Cardiac muscle cell (in vitro differentiated cells and primary cell): ENCODE results near the gene SRD5A1. TPM values are rescaled to one million over a fixed set of nuclear protein-coding genes. Genes with fewer than 3 reads are reported as not detected.

Experiments used
- DNase-seq, 2 donors: peaks; one replicate each; pipeline versions ENCODE4 v3.0.0 to v3.0.0-alpha.2; 2010 to 2017; ENCODE audit warnings: low read depth in 1 of 2, low spot score in 1 of 2
- H3K27ac ChIP-seq: fragments of 200-600 bp; sonication (generic); 2 replicates; pipeline ENCODE4 v1.5.1; 2016
- H3K27me3 ChIP-seq: fragments of 200-600 bp; sonication (generic); 2 replicates; pipeline ENCODE4 v1.6.0; 2016; ENCODE audit warnings: control low read depth
- H3K36me3 ChIP-seq: fragments of 200-600 bp; sonication (generic); 2 replicates; pipeline ENCODE4 v1.5.1; 2016; ENCODE audit warnings: control low read depth
- H3K4me1 ChIP-seq: fragments of 200-600 bp; sonication (generic); 2 replicates; pipeline ENCODE4 v1.8.1; 2017; ENCODE audit warnings: low read depth, mild to moderate bottlenecking, mixed run types
- H3K4me3 ChIP-seq: fragments of 200-600 bp; sonication (generic); 2 replicates; pipeline ENCODE4 v1.5.1; 2016; ENCODE audit warnings: mild to moderate bottlenecking
- H3K9me3 ChIP-seq: fragments of 200-600 bp; sonication (generic); 2 replicates; pipeline ENCODE4 v1.5.1; 2017; ENCODE audit warnings: low read depth, mild to moderate bottlenecking, control low read depth
- CTCF ChIP-seq: IDR thresholded peaks from 2 replicates; pipeline ENCODE4 v1.5.1; 2012; ENCODE audit warnings: low read depth, mild to moderate bottlenecking, low read length
- polyA plus RNA-seq: library from polyadenylated mRNA; unstranded; fragments of >200 nt; fragmentation: Nextera tagmentation; extraction: Ambion mirVana; gene quantifications from 2 replicates; pipeline ENCODE4 v1.2.1, GENCODE V29; 2016
- total RNA-seq: library from RNA; depleted of rRNA; stranded (reverse); fragments of >200 nt; gene quantifications from 2 replicates; pipeline ENCODE4 v1.2.3, GENCODE V29; 2016

Gene SRD5A1
- total and polyA plus RNA-seq, 2 experiments from 2014 or later: 20.1 to 29.9 TPM

- no peak for DNase-seq
- TF ChIP-seq CTCF: no peak
- no peaks in the 10 kb centered on the region for H3K27me3 ChIP-seq
- no peak overlapping the region for H3K4me3 ChIP-seq
- no peaks in the 10 kb centered on the region for H3K9me3 ChIP-seq
- H3K27ac ChIP-seq: no peak overlapping the region
- no peaks in the 10 kb centered on the region for H3K4me1 ChIP-seq
- H3K36me3 ChIP-seq: no peaks in the 10 kb centered on the region
Observed at GRCh38 chr5:6675784-6676491, 42.7 kb downstream of the SRD5A1 start.

GRCh38 chr5:6676702-6677101 is 43.5 kb downstream of the SRD5A1 start:
- Histone ChIP-seq H3K36me3 (no peaks in the 10 kb centered on the region), H3K4me1 (no peaks in the 10 kb centered on the region), H3K9me3 (no peaks in the 10 kb centered on the region), H3K27ac (no peak overlapping the region), H3K27me3 (no peaks in the 10 kb centered on the region), H3K4me3 (no peak overlapping the region)
- no peak for DNase-seq
- no peak for TF ChIP-seq CTCF

GRCh38 chr5:6678385-6678784 is 45.1 kb downstream of the SRD5A1 start:
- Histone ChIP-seq H3K9me3 (no peaks in the 10 kb centered on the region), H3K27me3 (no peaks in the 10 kb centered on the region), H3K27ac (no peak overlapping the region), H3K36me3 (no peaks in the 10 kb centered on the region), H3K4me1 (no peaks in the 10 kb centered on the region), H3K4me3 (no peak overlapping the region)
- no peak for TF ChIP-seq CTCF
- no peak for DNase-seq

- Histone ChIP-seq H3K36me3 (no peaks in the 10 kb centered on the region), H3K27ac (no peak overlapping the region), H3K4me1 (no peaks in the 10 kb centered on the region), H3K27me3 (peaks cover 2% of the 10 kb centered on the region), H3K4me3 (no peak overlapping the region), H3K9me3 (no peaks in the 10 kb centered on the region)
- DNase-seq: no peak
- TF ChIP-seq CTCF: no peak
Observed at GRCh38 chr5:6680922-6681321, 47.7 kb downstream of the SRD5A1 start.

GRCh38 chr5:6681682-6682081 is 48.4 kb downstream of the SRD5A1 start:
- Histone ChIP-seq H3K27me3 (peaks cover 2% of the 10 kb centered on the region), H3K4me1 (no peaks in the 10 kb centered on the region), H3K36me3 (no peaks in the 10 kb centered on the region), H3K9me3 (no peaks in the 10 kb centered on the region), H3K27ac (no peak overlapping the region), H3K4me3 (no peak overlapping the region)
- no peak for TF ChIP-seq CTCF
- DNase-seq: no peak
